Thoracic aorta (tissue), 2 donors: ENCODE results near the gene GMNN. TPM values are rescaled to one million over a fixed set of nuclear protein-coding genes. Genes with fewer than 3 reads are reported as not detected.
A peak's percentile ranks its signal among the peaks of the same experiment; 100 is the strongest.
"Not testable (repeated sequence)": the region's sequence is repeated elsewhere in the genome, so short reads cannot be mapped to it uniquely, and the experiment has no call there.

Source experiments
- ATAC-seq: fragments of 150-250 bp; one replicate; pipeline ENCODE4 v1.8.0; 2017; ENCODE audit warnings: low read depth; ENCODE audit not compliant: insufficient number of reproducible peaks, low FRiP score
- DNase-seq: peaks from one replicate; pipeline ENCODE4 v3.0.0-alpha.2; 2020; ENCODE audit warnings: low spot score
- H3K27ac ChIP-seq, 2 donors: fragments of 200-600 bp; sonication (generic); 1 replicate in 1 of 2; 2 replicates in 1 of 2; pipeline ENCODE4 v1.5.1; 2016; ENCODE audit warnings: mild to moderate bottlenecking in 2 of 2, moderate library complexity in 2 of 2
- H3K27me3 ChIP-seq: fragments of 200-600 bp; sonication (generic); replicated peaks from 2 replicates; pipeline ENCODE4 v1.6.0; 2016; ENCODE audit warnings: mild to moderate bottlenecking; ENCODE audit not compliant: insufficient read depth
- H3K36me3 ChIP-seq: fragments of 200-600 bp; sonication (generic); one replicate; pipeline ENCODE4 v1.5.1; 2016
- H3K4me1 ChIP-seq, 2 donors: fragments of 200-600 bp; sonication (generic); 1 replicate in 1 of 2; 2 replicates in 1 of 2; pipeline versions ENCODE4 v1.5.1 to v1.6.0; 2016; ENCODE audit warnings: low read depth in 2 of 2, mild to moderate bottlenecking in 1 of 2; ENCODE audit not compliant: control insufficient read depth in 1 of 2
- H3K4me3 ChIP-seq: fragments of 200-600 bp; sonication (generic); 2 replicates; pipeline ENCODE4 v1.5.1; 2016; ENCODE audit warnings: mild to moderate bottlenecking
- H3K9me3 ChIP-seq: fragments of 200-600 bp; sonication (generic); 2 replicates; pipeline ENCODE4 v1.5.1; 2016
- total RNA-seq, 2 donors: library from RNA; depleted of rRNA; stranded (reverse); fragments of >200 nt; gene quantifications; one replicate each; pipeline versions ENCODE4 v1.1.0 to v1.2.3, GENCODE V29; 2016
- TF ChIP-seq, protein P1 (sequence below): fragments of 200-600 bp; sonication (generic); IDR thresholded peaks from one replicate; pipeline ENCODE4 v1.5.1; 2019; ENCODE audit warnings: antibody characterized with exemption

Gene GMNN
- total RNA-seq, 2 donors from 2014 or later: 5.4 to 6.8 TPM

DNA sequence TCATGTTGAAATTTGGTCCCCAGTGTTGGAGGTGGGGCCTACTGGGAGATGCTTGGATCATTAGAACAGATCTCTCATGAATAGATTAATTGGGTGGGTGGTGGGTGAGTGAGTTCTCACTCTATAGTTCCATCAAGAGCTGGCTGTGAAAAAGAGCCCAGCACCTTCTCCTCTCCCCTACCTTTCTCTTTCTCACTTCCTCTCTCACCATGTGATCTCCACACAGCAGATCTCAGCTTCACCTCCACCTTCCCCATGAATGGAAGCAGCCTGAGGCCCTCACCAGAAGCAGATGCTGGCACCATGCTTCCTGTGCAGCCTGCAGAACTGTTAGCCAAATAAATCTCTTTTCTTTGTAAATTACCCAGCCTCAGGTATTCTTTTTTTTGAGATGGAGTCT is 12.9 kb upstream of the GMNN start:
- ATAC-seq (no peak), DNase-seq (no peak)
- TF ChIP-seq, protein P1, sequence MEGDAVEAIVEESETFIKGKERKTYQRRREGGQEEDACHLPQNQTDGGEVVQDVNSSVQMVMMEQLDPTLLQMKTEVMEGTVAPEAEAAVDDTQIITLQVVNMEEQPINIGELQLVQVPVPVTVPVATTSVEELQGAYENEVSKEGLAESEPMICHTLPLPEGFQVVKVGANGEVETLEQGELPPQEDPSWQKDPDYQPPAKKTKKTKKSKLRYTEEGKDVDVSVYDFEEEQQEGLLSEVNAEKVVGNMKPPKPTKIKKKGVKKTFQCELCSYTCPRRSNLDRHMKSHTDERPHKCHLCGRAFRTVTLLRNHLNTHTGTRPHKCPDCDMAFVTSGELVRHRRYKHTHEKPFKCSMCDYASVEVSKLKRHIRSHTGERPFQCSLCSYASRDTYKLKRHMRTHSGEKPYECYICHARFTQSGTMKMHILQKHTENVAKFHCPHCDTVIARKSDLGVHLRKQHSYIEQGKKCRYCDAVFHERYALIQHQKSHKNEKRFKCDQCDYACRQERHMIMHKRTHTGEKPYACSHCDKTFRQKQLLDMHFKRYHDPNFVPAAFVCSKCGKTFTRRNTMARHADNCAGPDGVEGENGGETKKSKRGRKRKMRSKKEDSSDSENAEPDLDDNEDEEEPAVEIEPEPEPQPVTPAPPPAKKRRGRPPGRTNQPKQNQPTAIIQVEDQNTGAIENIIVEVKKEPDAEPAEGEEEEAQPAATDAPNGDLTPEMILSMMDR: no peak
- Histone ChIP-seq H3K27ac (no peak overlapping the region), H3K4me3 (no peak overlapping the region), H3K36me3 (no peaks in the 10 kb centered on the region), H3K9me3 (no peaks in the 10 kb centered on the region), H3K4me1 (no peaks in the 10 kb centered on the region), H3K27me3 (no peaks in the 10 kb centered on the region)

DNA sequence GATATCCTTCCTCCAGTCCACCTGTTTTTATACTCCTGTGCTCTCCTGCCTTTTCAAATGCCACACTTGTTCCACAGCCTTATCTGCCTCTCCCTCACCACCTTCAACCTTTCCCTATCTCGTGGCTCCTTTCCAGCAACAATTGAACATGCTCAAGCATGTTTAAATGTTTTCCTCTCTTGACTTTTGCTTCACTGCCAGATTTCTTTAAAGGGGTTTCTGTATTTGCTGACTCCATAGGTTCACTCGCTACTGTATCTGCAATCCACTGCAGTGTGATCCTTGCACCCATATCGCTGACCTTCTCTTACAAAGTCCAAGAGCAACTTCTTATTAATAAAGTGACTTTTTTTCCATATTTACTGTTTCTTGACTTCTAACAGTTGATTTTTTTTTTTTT is 11.2 kb upstream of the GMNN start:
- TF ChIP-seq, protein P1: no peak
- Histone ChIP-seq H3K4me3 (no peak overlapping the region), H3K27ac (no peak overlapping the region), H3K4me1 (no peaks in the 10 kb centered on the region), H3K36me3 (no peaks in the 10 kb centered on the region), H3K27me3 (no peaks in the 10 kb centered on the region), H3K9me3 (no peaks in the 10 kb centered on the region)
- ATAC-seq (no peak), DNase-seq (no peak)

DNA sequence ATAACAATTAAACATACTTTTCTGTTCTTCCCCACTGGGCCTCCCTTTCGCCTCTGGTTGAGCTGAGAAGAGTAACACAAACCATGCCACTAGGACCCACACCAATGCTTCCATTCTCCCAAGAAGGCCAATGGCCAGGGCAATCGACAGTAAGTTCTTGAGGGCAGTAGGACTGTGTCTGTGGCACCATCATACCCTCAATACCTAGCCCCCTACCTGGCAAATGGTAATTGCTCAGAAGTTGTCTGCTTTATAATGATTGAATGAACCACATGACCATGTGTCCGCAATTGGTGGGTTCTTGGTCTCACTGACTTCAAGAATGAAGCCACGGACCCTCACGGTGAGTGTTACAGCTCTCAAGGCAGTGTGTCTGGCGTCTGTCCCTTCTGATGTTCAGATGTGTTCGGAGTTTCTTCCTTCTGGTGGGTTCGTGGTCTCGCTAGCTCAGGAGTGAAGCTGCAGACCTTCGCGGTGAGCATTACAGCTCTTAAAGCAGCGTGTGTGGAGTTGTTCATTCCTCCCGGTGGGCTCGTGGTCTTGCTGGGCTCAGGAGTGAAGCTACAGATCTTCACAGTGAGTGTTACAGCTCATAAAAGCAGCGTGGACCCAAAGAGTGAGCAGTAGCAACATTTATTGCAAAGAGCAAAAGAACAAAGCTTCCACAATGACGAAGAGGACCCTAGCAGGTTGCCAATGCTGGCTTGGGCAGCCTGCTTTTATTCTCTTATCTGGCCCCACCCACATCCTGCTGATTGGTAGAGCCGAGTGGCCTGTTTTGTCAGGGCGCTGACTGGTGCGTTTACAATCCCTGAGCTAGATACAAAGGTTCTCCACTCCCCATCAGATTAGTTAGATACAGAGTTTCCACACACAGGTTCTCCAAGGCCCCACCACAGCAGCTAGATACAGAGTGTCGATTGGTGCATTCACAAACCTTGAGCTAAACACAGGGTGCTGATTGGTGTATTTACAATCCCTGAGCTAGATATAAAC is 9.6 kb upstream of the GMNN start:
- not testable (repeated sequence) for H3K27ac ChIP-seq, H3K4me3 ChIP-seq, H3K9me3 ChIP-seq, H3K4me1 ChIP-seq, H3K27me3 ChIP-seq, ATAC-seq, DNase-seq, H3K36me3 ChIP-seq

DNA sequence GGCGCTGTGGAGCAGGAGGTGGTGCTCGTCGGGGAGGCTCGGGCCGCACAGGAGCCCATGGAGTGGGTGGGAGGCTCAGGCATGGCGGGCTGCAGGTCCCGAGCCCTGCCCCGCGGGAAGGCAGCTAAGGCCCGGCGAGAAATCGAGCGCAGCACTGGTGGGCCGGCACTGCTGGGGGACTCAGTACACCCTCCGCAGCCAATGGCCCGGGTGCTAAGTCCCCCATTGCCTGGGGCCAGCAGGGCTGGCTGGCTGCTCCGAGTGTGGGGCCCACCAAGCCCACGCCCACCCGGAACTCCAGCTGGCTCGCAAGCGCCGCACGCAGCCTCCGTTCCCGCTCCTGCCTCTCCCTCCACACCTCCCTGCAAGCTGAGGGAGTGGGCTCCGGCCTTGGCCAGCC is 8.8 kb upstream of the GMNN start:
- not testable (repeated sequence) for H3K27me3 ChIP-seq, H3K36me3 ChIP-seq, DNase-seq, H3K9me3 ChIP-seq, ATAC-seq, H3K4me1 ChIP-seq, H3K4me3 ChIP-seq, H3K27ac ChIP-seq

DNA sequence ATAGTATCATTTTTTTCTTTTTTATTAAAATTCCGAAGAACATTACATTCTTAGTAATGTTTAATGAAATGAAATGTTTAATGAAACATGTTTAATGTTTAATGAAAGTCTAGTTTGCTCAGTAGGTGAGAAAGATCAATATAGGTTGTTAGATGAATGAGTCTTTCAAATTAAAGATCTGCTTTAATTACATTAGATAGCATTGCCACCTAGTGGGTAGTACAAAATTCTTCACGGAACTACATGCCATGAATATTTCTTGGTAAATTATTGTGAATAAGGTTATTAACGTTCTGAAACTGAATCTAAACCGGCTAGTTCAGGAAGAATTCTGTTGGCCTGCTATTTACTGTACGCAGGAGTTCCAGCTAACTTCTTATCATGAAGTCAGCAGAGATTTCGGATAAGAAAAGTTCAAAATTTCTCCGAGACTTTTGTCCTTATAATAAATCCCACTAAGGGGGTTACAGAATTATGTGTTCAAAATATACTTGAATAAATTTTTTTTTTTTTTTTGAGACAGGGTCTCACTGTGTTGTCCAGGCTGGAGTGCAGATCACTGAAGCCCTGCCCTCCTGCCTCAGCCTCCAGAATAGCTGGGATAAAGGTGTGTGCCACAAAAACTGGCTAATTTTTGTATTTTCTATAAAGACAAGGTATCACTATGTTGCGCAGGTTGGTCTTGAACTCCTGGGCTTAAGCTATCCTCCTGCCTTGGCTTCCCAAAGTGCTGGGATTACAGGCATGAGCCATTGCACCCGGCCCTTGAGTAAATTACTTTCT is 7.9 kb upstream of the GMNN start:
- no peaks in the 10 kb centered on the region for H3K9me3 ChIP-seq
- no peak for ATAC-seq
- TF ChIP-seq, protein P1: peak; percentile 35

DNA sequence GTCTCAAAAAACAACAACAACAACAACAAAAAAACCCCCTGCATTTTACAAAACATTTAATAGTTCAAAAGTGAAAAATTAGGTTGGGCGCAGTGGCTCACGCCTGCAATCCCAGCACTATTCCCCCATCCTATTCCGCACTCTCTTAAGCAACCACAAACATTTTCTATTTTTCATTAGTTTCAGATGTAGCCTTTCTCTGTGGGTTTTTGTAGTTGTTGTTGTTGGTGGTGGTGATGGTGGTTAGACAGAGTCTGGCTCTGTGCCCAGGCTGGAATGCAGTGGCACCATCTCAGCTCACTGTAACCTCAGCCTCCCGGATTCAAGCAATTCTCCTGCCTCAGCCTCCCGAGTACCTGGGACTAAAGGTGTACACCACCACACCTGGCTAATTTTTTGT is 6.4 kb upstream of the GMNN start:
- Histone ChIP-seq H3K27me3 (no peaks in the 10 kb centered on the region), H3K9me3 (no peaks in the 10 kb centered on the region), H3K36me3 (no peaks in the 10 kb centered on the region), H3K4me3 (no peak overlapping the region), H3K27ac (no peak overlapping the region), H3K4me1 (no peaks in the 10 kb centered on the region)
- no peak for ATAC-seq
- no peak for DNase-seq
- TF ChIP-seq, protein P1: no peak

More for the DNA sequence above, 7.9 kb upstream of the GMNN start:
- H3K4me1 ChIP-seq: no peaks in the 10 kb centered on the region
- H3K27ac ChIP-seq: no peak overlapping the region
- H3K4me3 ChIP-seq: no peak overlapping the region
- no peaks in the 10 kb centered on the region for H3K27me3 ChIP-seq
- DNase-seq: no peak
- no peaks in the 10 kb centered on the region for H3K36me3 ChIP-seq
